ENCODE measurements around the gene ANKH. TPM values are rescaled to one million over a fixed set of nuclear protein-coding genes. Genes with fewer than 3 reads are reported as not detected.

ANKH gene
- total RNA-seq, 1 donor from 2014 or later: 29.9 TPM

- no peaks in the 10 kb centered on the region for H3K9me3 Mint-ChIP-seq (ENCODE audit: low read depth)
- H3K27me3 Mint-ChIP-seq: peaks cover 2% of the 10 kb centered on the region
- no peak for DNase-seq (ENCODE audit: low spot score, unreplicated experiment)
- no peak overlapping the region for H3K27ac Mint-ChIP-seq
- no peak overlapping the region for H3K4me3 Mint-ChIP-seq (ENCODE audit: low read depth)
- no peak for TF ChIP-seq CTCF (IDR thresholded peaks at IDR 0.05; ENCODE audit: unreplicated experiment)
- no peaks in the 10 kb centered on the region for H3K36me3 Mint-ChIP-seq (ENCODE audit: insufficient read depth)
- peaks cover 5% of the 10 kb centered on the region for H3K4me1 Mint-ChIP-seq (ENCODE audit: low read depth)
Observed at GRCh38 chr5:14659821-14660607, 211.6 kb downstream of the ANKH start.

GRCh38 chr5:14656898-14657297 lies 214.7 kb downstream of the ANKH start:
- Mint-ChIP-seq H3K9me3 (ENCODE audit: low read depth) (no peaks in the 10 kb centered on the region), H3K4me1 (ENCODE audit: low read depth) (no peaks in the 10 kb centered on the region), H3K36me3 (ENCODE audit: insufficient read depth) (no peaks in the 10 kb centered on the region), H3K27ac (no peak overlapping the region), H3K27me3 (peaks cover 6% of the 10 kb centered on the region), H3K4me3 (ENCODE audit: low read depth) (no peak overlapping the region)
- no peak for DNase-seq (ENCODE audit: low spot score, unreplicated experiment)
- no peak for TF ChIP-seq CTCF (IDR thresholded peaks at IDR 0.05; ENCODE audit: unreplicated experiment)

DNA sequence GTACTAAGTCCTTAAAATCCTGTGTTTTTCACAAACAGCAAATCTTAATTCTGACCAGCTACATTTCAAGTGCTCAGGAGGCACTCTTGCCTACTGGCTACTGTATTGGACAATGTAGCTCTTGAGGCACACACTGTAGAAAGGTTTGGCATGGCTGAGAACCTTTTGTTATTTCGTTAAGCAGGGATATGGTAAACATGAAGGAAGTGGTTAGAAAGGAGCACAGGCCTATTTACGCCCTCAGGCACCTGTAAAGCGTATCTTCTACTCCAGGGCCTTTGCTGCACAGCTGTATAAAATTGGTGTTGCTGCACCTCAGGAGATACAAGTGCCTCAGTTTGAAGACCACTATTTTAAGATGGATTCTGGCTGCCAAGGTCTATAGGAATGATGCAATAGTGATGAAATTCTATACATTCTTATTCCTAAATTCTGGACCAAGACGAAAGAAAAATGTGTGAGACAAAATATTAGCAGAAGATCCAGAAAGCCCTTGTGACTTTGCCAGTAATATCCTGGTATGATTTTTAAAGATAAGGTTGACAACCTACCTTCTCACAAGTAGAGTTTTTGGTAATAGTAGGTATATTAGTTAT lies 216.3 kb downstream of the ANKH start:
- Mint-ChIP-seq H3K4me1 (ENCODE audit: low read depth) (no peaks in the 10 kb centered on the region), H3K27ac (no peak overlapping the region), H3K36me3 (ENCODE audit: insufficient read depth) (no peaks in the 10 kb centered on the region), H3K9me3 (ENCODE audit: low read depth) (no peaks in the 10 kb centered on the region), H3K27me3 (peaks cover 14% of the 10 kb centered on the region), H3K4me3 (ENCODE audit: low read depth) (no peak overlapping the region)
- TF ChIP-seq CTCF (IDR thresholded peaks at IDR 0.05; ENCODE audit: unreplicated experiment): no peak
- no peak for DNase-seq (ENCODE audit: low spot score, unreplicated experiment)

Small RNA genes lying within 50 kb of the gene (microRNA-seq; reads per million reads assigned to microRNA genes)
- gene MIR4637 (ENCODE audit: borderline number of aligned reads, unreplicated experiment): not detected

Other genes with a start within 250 kb of the ANKH start
- gene OTULIN, start 207.1 kb downstream of the ANKH start, total RNA-seq: 30.0 and 36.4 TPM in 2 replicates

Data from progenitor cell of endocrine pancreas (in vitro differentiated cells).